ENCODE measurements around the gene SH3BP5.

The SH3BP5 gene

GRCh38 chr3:15281817-15282216 lies 50.6 kb downstream of the SH3BP5 start:
- no peak overlapping the region for H3K4me3 ChIP-seq (ENCODE audit: low read length)
- H3K27me3 ChIP-seq (ENCODE audit: low read depth, low read length): no peaks in the 10 kb centered on the region
- H3K4me1 ChIP-seq (ENCODE audit: low read length): peaks cover 18% of the 10 kb centered on the region
- H3K9ac ChIP-seq (ENCODE audit: low read length): no peak overlapping the region
- TF ChIP-seq EZH2phosphoT487 (IDR thresholded peaks at IDR 0.05; ENCODE audit: low read depth): no peak
- TF ChIP-seq, protein P1, sequence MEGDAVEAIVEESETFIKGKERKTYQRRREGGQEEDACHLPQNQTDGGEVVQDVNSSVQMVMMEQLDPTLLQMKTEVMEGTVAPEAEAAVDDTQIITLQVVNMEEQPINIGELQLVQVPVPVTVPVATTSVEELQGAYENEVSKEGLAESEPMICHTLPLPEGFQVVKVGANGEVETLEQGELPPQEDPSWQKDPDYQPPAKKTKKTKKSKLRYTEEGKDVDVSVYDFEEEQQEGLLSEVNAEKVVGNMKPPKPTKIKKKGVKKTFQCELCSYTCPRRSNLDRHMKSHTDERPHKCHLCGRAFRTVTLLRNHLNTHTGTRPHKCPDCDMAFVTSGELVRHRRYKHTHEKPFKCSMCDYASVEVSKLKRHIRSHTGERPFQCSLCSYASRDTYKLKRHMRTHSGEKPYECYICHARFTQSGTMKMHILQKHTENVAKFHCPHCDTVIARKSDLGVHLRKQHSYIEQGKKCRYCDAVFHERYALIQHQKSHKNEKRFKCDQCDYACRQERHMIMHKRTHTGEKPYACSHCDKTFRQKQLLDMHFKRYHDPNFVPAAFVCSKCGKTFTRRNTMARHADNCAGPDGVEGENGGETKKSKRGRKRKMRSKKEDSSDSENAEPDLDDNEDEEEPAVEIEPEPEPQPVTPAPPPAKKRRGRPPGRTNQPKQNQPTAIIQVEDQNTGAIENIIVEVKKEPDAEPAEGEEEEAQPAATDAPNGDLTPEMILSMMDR (IDR thresholded peaks at IDR 0.05; ENCODE audit: low read depth, low read length): no peak
- no peak overlapping the region for H2AFZ ChIP-seq (ENCODE audit: low read depth, low read length)
- H3K27ac ChIP-seq (ENCODE audit: low read length): no peak overlapping the region
- no peak overlapping the region for H3K4me2 ChIP-seq (ENCODE audit: low read length)
- peaks cover 94% of the 10 kb centered on the region for H3K79me2 ChIP-seq (ENCODE audit: low read length)
- H3K36me3 ChIP-seq (replicated peaks; ENCODE audit: low read depth, low read length): peaks cover 34% of the 10 kb centered on the region
- peaks cover 91% of the 10 kb centered on the region for H4K20me1 ChIP-seq (ENCODE audit: insufficient read depth, low read length)
- H3K9me3 ChIP-seq (ENCODE audit: insufficient read depth, low read length): no peaks in the 10 kb centered on the region

GRCh38 chr3:15280853-15281532 lies 51.4 kb downstream of the SH3BP5 start:
- H3K4me2 ChIP-seq (ENCODE audit: low read length): no peak overlapping the region
- peaks cover 24% of the 10 kb centered on the region for H3K4me1 ChIP-seq (ENCODE audit: low read length)
- H4K20me1 ChIP-seq (ENCODE audit: insufficient read depth, low read length): peaks cover 89% of the 10 kb centered on the region
- H2AFZ ChIP-seq (ENCODE audit: low read depth, low read length): no peak overlapping the region
- no peak for TF ChIP-seq EZH2phosphoT487 (IDR thresholded peaks at IDR 0.05; ENCODE audit: low read depth)
- TF ChIP-seq, protein P1 (IDR thresholded peaks at IDR 0.05; ENCODE audit: low read depth, low read length): no peak
- H3K9ac ChIP-seq (ENCODE audit: low read length): no peak overlapping the region
- H3K9me3 ChIP-seq (ENCODE audit: insufficient read depth, low read length): no peaks in the 10 kb centered on the region
- peaks cover 92% of the 10 kb centered on the region for H3K79me2 ChIP-seq (ENCODE audit: low read length)
- no peaks in the 10 kb centered on the region for H3K27me3 ChIP-seq (ENCODE audit: low read depth, low read length)
- no peak overlapping the region for H3K27ac ChIP-seq (ENCODE audit: low read length)
- no peak overlapping the region for H3K4me3 ChIP-seq (ENCODE audit: low read length)
- H3K36me3 ChIP-seq (replicated peaks; ENCODE audit: low read depth, low read length): peaks cover 29% of the 10 kb centered on the region

GRCh38 chr3:15279671-15280402 lies 52.5 kb downstream of the SH3BP5 start:
- H3K36me3 ChIP-seq (replicated peaks; ENCODE audit: low read depth, low read length): peaks cover 23% of the 10 kb centered on the region
- H3K4me3 ChIP-seq (ENCODE audit: low read length): no peak overlapping the region
- TF ChIP-seq, protein P1 (IDR thresholded peaks at IDR 0.05; ENCODE audit: low read depth, low read length): peak; percentile 15; the same call in 1 of the 2 replicates
- TF ChIP-seq EZH2phosphoT487 (IDR thresholded peaks at IDR 0.05; ENCODE audit: low read depth): no peak
- no peak overlapping the region for H3K9ac ChIP-seq (ENCODE audit: low read length)
- no peak overlapping the region for H2AFZ ChIP-seq (ENCODE audit: low read depth, low read length)
- no peaks in the 10 kb centered on the region for H3K27me3 ChIP-seq (ENCODE audit: low read depth, low read length)
- H3K27ac ChIP-seq (ENCODE audit: low read length): no peak overlapping the region
- no peaks in the 10 kb centered on the region for H3K9me3 ChIP-seq (ENCODE audit: insufficient read depth, low read length)
- H3K4me1 ChIP-seq (ENCODE audit: low read length): peaks cover 25% of the 10 kb centered on the region
- peaks cover 89% of the 10 kb centered on the region for H3K79me2 ChIP-seq (ENCODE audit: low read length)
- H4K20me1 ChIP-seq (ENCODE audit: insufficient read depth, low read length): peaks cover 84% of the 10 kb centered on the region
- H3K4me2 ChIP-seq (ENCODE audit: low read length): peak overlapping the region; percentile 19

- peaks cover 25% of the 10 kb centered on the region for H3K4me1 ChIP-seq (ENCODE audit: low read length)
Measured at GRCh38 chr3:15279205-15279604, 53.2 kb downstream of the SH3BP5 start.

More at GRCh38 chr3:15279205-15279604, 53.2 kb downstream of the SH3BP5 start:
- H3K9me3 ChIP-seq (ENCODE audit: insufficient read depth, low read length): no peaks in the 10 kb centered on the region
- H3K27ac ChIP-seq (ENCODE audit: low read length): no peak overlapping the region
- no peaks in the 10 kb centered on the region for H3K27me3 ChIP-seq (ENCODE audit: low read depth, low read length)
- H3K79me2 ChIP-seq (ENCODE audit: low read length): peaks cover 85% of the 10 kb centered on the region
- TF ChIP-seq, protein P1 (IDR thresholded peaks at IDR 0.05; ENCODE audit: low read depth, low read length): no peak
- TF ChIP-seq EZH2phosphoT487 (IDR thresholded peaks at IDR 0.05; ENCODE audit: low read depth): no peak
- H3K9ac ChIP-seq (ENCODE audit: low read length): no peak overlapping the region
- peaks cover 80% of the 10 kb centered on the region for H4K20me1 ChIP-seq (ENCODE audit: insufficient read depth, low read length)
- H3K4me2 ChIP-seq (ENCODE audit: low read length): peak overlapping the region; percentile 19; the same call in 1 of the 2 replicates
- H3K4me3 ChIP-seq (ENCODE audit: low read length): no peak overlapping the region
- H3K36me3 ChIP-seq (replicated peaks; ENCODE audit: low read depth, low read length): peaks cover 25% of the 10 kb centered on the region
- H2AFZ ChIP-seq (ENCODE audit: low read depth, low read length): no peak overlapping the region
